ENCODE data around the gene RAB10.
A peak's percentile ranks its signal among the peaks of the same experiment; 100 is the strongest.
"Not testable (repeated sequence)": the region's sequence is repeated elsewhere in the genome, so short reads cannot be mapped to it uniquely, and the experiment has no call there.

The RAB10 gene

DNA sequence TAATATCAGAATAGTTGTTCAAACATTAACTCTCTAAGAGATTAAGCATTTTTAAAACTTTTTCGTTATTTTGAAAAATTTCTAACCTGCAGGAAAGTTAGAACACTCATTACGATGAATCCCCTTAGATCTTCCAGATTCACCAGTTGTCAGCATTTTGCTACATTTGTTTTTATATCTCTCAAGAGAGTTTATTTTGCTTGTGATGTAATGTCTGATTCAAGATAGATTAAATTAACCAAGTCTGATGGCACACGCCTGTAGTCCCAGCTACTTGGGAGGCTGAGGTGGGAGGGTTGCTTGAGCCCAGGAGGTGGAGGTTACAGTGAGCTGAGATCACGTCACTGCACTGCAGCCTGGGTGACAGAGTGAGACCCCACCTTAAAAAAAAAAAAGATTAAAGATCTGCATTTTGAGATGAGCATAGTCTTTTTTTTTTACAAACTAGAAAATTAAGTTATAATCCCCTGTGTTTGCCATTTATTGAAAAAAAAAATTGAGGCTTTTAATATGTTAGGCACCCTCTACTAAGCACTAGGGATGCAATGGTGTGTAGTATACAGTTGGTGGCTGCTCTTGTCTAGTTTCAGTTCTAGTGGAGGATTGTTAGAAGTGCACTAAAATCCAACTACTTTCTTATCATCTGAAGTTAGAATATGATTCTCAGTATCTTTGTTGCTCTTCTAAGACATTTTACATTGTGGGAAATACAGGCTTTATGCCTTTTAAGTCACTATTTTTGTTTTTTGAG, 20.9 kb downstream of the RAB10 start:
- DNase-seq (ENCODE audit: low read depth in 1 of 2, low spot score in 1 of 2), result no peak

DNA sequence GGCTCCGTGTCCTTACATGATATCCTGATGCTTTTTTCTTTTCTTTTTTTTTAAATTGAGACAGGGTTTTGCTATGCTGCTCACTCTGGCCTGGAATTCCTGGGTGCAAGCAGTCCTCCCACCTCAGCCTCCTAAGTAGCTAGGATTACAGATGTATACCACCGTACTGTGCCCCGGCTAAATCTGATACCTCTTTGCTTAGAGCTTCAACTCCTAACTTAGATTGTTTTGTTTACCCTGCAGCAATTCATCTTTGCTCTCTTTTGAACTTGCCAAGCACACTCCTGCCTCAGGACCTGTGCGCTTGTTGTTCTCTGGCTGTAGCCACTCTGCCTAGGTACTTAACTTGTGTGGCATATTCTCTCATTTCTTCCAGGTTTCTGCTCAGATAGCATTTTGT, 24.5 kb downstream of the RAB10 start:
- no peak for DNase-seq (ENCODE audit: low read depth in 1 of 2, low spot score in 1 of 2)

DNA sequence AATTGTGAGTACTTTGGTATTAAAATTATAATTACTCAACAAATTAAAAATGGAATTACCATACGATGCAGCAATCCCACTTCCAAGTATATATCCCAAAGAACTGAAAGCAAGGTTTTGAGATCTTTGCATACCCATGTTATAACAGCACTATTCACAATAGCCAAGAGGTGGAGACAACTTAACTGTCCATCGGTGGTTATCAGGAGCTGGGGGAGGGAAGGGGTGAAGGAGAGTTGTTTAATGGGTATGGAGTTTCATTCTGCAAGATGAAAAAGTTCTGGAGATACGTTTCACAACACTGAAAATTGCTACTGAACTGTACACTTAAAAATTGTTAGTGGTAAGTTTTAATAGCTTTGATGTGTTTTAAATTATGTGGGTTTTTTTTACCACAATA, 25.7 kb downstream of the RAB10 start:
- no peak for DNase-seq (ENCODE audit: low read depth in 1 of 2, low spot score in 1 of 2)

DNA sequence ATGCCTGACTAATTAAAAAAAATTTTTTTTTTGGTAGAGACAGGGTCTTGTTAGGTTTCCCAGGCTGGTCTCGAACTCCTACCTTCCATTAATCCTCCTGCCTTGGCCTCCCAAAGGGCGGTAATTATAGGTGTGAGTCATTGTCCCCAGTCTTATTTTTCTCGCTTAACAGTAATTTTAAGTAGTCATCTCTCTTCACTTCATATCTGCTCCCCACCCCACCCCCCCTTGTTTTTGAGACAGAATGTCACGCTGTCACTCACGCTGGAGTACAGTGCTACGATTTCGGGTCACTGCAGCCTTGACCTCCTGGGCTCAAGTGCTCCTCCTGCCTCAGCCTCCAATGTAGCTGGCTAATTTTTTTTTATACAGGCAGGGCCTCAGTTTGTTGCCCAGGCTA, 27.7 kb downstream of the RAB10 start:
- DNase-seq (ENCODE audit: low read depth in 1 of 2, low spot score in 1 of 2), result no peak

DNA sequence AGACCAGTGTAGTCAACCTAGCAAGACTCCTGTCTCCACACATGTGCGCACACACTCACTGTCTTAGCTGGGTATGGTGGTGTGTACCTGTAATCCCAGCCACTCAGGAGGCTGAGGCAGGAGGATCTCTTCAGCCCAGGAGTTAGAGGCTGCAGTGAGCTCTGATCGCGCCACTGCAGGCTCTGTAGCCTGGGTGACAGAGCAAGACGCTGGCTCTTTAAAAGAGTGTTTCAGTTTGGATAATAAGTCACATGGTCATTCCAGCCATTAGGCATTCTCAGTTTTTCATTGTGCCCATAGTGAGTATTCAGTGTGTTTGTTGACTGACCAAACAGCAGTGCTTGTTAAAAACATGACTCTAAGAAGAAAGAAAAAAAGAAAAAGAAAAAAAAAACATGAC, 31.0 kb downstream of the RAB10 start:
- DNase-seq (ENCODE audit: low read depth in 1 of 2, low spot score in 1 of 2), result no peak

DNA sequence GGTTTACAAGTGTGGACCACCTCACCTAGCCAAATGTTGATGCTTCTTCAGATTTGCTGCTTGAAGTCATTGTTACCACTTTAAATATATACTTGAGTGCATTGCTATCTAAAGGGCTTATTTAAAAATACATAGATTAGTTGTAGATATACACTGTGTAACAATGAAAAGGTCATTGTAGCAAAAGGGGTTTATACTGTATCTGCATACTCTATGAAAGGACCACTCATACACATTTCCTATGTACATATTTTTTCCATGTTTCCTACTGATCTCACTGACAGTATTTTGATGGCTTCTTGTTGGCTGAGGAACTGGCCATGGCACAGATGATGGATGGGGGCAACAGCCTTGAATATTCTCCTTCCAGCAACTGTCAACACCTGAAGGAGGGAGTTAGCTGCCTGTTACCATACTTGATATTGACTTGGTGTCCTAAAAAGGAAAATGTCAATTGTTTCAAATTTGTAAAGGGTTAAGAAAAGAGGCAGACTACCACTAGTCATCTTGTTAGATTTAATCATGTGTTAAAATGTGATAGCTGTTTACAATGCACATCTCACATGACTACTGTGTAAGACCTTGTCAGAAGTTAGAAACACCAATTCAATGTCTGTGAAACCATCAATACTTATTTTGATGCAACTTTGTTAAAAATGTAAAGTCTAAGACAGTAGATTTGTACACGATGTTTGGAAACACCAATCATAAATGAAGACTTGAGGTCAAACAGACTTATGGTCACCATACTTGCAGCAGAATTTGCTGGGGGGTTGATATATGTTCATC, 33.5 kb downstream of the RAB10 start:
- no peak for DNase-seq (ENCODE audit: low read depth in 1 of 2, low spot score in 1 of 2)

DNA sequence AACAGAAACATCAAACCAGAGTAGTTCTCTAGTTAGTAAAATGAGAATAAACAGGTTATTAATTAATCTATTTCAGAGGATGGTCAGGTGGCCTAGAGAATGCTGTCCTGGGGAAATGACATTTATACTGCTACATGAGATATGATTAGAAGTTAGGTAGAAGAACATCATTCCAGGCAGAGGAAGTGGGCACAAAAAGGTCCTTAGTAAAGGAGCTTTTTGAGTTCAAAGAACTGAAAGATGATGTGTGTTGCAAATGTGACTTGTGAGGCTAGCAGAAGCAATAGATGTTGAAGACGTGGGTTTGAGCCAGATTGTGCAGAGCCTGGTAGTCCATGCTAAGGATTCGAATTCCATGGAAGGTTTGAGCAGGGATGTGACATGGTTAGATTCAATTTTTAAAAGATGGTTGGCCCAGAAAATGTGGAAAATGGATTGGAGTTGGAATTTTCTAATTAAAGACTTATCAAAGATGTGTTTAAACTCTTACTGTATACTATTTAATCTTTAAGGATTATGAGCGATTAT, 34.2 kb downstream of the RAB10 start:
- DNase-seq (ENCODE audit: low read depth in 1 of 2, low spot score in 1 of 2), result no peak

DNA sequence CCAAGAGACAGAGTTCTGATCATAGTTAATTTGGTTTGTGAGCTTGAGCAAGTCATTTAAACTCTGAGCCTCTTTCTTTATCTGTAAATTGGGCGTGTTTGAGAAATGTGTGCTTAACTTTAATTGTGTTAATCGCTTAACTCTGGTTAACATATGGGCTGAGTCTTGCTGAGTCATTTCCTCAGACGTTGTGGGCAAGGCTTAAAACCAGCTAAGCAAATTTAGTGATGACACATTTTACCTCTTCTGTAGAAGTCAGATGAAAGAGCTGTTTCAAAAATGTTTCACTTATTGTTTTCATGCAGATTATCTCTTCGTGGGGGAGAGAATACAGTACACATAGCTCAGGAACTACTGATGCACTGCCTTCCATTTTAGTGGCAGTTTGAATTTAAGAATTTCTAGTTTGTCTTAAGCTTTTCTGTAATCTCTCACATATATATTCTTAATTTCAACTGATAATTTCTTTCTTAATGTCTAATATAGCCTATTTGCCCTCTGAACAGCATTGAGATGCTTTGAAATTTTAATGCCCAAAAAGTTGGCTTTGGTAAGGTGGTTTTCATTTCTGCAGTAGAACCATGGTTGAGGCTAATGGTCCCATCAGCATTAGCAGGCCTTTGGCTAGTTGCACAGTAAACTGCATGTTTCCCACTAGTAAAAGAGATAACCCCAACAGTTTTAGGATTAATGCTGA, 34.9 kb downstream of the RAB10 start:
- DNase-seq (ENCODE audit: low read depth in 1 of 2, low spot score in 1 of 2), result peak in 1 of 2 donors; percentile 2

DNA sequence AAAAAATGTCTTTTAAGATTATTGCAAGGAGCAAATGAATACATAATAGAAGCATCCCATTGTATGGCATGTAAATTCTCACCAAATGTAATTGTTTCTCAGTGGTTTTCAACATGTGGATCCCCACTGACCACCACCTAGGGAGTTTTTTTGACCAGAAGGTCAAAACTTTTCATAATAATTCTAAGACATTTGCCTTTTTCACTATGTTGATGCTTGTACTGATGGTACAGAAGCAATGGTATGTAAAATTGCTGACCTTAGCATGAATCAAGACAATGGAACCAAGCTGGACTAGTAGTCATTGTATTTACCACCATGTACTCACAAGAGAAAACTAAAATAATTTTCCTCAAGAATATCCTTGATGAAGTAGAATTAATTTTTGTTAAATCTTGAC, 36.8 kb downstream of the RAB10 start:
- DNase-seq (ENCODE audit: low read depth in 1 of 2, low spot score in 1 of 2), result no peak

DNA sequence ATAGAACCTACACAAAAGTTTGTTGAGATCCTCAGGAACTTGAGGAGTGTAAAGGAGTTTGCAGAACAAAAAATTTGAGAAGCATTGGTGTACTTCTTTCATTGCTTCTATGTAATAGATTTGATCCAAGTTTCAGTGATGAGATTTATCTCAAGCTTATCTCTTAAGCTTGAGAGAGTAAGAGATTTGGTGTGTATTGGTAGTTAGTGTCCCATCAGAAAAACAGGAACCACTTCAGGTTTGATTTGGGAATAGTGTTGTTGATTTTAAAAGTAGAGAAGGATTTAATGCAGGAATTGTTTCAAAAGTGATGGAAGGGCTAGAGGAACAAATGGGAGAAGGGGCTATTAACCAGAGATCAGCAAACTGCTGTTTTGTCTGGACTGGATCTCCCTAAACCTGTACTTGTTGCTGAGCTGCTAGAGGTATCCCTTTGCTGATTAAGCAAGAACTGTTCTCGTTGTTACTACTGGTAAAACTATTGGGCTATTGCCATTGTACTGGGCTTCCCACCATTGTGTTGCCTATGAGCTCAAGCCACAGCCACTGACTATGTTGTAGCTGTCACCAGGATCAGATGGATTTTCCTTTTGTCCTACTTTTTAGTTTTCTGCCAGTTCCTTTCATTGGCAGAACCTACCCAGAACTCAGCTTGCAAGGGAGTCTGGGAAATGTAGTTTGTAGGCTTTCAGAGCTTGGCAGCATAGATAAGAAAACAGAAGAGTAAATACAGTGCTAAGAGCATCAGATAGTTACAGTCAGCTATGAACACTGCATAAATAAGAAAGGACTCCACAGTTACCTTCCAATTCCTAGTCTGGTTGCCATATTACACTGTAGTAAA, 39.3 kb downstream of the RAB10 start:
- DNase-seq (ENCODE audit: low read depth in 1 of 2, low spot score in 1 of 2), result no peak

DNA sequence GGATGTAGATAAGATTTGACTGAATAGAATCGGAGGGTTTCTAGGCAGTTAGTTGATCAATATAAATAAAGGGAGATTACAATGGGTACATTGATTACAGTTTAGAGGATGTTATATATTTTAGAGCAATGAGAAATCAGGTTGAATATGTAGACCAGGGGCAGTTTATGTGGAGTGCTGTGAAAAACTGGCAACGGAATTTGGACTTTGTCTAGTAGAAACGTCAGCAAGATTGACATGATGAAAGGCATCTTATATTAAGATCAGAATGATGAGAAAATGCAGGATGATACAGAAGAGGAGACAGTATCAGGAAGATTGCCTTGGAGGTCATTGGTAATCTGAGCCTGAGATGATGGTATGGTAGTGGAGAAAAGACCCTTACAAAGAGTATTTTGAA, 39.9 kb downstream of the RAB10 start:
- DNase-seq (ENCODE audit: low read depth in 1 of 2, low spot score in 1 of 2), result no peak

DNA sequence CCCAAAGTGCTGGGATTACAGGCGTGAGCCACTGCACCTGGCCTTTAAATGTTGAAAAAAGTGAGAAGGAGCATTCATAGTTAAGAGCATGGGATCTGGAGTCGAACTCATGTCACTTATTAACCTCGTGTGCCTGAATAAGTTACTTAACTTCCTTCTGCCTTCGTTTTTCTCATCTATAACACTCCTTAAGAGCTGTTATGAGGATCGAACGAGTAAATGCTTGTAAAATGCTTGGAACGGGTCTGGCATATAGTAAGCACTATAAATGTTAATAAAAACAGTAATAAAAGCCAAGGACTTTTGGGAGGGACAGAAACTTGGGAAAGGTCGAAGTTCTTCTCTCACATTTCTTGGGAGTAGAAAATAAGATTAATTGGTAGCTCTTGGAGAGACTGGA, 40.8 kb downstream of the RAB10 start:
- no peak for DNase-seq (ENCODE audit: low read depth in 1 of 2, low spot score in 1 of 2)

DNA sequence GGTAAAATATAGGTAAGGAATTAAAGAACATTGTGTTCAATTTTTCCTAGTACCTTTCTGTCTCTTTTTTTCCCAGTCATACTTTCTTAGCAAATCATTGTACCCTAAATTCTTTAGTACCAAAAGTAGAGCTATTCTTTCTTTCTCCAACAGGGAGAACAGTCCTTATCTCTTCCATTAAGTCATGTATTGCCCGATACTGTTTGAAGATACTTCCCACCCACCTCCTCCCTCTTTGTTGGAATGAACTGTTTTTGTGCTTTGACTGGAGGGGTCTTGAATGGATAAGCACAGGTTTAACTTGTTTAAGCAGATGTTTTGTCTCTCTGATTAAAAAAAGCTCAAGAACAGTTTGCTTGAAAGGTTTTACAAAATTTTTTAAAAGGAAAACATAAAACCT, 41.3 kb downstream of the RAB10 start:
- DNase-seq (ENCODE audit: low read depth in 1 of 2, low spot score in 1 of 2), result no peak

DNA sequence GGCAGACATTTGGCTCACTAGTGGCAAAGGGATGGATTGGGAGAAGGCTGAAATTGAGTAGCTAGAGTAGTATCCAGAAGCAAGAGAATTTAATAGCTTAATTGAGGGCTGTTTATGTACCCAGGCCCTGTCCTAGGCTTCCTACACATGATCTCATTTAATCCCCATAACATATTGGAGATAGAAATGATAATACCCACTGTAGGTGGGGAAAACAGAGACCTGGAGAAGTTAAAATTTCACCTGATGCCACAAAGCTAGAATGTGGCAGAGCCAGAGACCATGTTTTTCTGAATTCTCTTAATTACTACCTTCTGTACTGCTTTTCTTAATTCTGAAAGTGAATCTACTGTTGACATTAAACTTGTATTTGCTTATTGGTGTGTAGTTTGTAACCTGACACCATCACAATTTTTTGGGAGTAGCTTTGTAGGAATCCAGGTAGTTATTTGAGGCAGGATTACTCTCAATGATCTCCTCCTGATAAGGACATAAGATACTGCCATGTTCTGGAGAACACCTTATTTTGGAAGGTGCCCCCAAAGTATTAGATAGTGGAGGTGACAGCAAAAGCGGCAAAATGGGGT, 42.2 kb downstream of the RAB10 start:
- DNase-seq (ENCODE audit: low read depth in 1 of 2, low spot score in 1 of 2), result no peak

DNA sequence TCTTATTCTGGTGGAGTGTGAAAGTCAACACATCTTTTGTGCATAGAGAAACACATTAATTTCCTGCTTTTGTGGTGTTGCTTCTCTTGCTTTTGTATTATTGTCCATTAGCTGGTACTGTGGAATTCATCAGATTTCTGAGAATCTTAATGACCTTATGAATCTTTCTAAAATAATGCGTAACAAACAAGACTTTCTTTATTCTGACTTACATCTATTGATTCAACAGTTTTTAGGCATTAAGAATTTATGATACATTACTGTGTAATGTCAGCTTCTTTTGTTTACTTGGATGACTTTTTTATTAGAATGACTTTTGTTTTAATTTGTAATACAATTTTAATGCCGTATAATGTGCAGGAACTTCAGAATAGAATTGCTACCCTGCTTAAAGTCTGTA, 43.4 kb downstream of the RAB10 start:
- DNase-seq (ENCODE audit: low read depth in 1 of 2, low spot score in 1 of 2), result no peak

DNA sequence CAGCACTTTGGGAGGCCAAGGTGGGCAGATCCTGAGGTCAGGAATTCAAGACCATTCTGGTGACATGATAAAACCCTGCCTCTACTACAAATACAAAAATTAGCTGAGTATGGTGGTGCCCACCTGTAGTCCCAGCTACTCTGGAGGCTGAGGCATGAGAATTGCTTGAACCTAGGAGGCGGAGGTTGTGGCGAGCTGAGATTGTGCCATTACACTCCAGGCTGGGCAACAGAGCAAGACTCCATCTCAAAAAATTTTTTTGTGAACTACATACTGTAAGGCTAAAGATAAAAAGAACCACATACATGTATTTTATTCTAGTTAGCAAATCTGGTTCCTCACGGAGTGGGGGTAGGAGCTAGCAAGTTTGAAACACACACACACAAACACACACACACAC, 45.1 kb downstream of the RAB10 start:
- DNase-seq (ENCODE audit: low read depth in 1 of 2, low spot score in 1 of 2), result no peak

DNA sequence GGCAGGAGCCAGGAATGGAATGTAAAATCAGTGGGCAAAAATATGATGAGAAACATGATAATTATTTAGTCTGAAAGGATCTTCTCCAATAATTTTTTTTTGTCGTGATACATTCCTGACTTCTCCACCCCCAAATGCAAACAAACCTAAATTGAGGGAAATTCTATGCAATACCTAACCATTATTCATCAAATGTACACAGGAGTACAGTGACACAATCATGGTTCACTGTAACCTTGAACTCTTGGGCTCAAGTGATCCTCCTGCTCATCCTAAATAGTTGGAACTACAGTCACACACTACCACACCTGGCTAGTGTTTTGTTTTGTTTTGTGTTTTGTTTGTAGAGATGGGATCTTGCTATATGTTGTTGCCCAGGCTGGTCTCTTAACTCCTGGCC, 46.5 kb downstream of the RAB10 start:
- DNase-seq (ENCODE audit: low read depth in 1 of 2, low spot score in 1 of 2), result no peak

DNA sequence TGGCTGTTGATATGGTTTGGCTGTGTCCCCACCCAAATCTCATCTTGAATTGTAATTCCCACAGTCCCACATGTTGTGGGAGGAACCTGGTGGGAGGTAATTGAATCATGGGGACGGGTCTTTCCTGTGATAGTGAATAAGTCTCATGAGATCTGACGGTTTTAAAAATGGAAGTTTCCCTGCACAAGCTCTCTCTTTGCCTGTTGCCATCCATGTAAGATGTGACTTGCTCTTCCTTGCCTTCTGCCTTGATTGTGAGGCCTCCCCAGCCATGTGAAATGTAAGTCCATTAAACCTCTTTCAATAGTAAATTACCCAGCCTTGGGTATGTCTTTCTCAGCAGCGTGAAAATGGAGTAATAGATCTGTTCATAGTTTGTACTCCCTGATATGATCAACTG, 47.0 kb downstream of the RAB10 start:
- not testable (repeated sequence) for DNase-seq (ENCODE audit: low read depth in 1 of 2, low spot score in 1 of 2)

DNA sequence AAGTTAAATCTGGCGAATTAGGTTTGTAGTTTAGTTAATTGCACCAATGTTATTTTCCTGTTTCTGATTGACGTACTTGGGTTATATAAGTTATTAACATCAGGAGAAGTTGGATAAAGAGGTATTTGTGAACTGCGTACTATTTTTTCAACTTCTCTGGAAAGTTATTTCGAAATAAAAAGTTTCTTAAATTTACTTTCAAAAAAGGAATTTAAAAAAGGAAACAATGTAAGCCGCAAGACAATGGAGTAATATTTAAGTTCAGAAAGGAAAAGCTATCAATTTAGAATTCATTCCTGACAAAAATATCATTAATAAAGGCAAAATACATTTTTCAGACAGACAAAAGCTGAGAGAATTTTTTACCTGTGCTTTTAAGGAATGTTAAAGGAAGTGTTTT, 47.7 kb downstream of the RAB10 start:
- DNase-seq (ENCODE audit: low read depth in 1 of 2, low spot score in 1 of 2), result no peak

DNA sequence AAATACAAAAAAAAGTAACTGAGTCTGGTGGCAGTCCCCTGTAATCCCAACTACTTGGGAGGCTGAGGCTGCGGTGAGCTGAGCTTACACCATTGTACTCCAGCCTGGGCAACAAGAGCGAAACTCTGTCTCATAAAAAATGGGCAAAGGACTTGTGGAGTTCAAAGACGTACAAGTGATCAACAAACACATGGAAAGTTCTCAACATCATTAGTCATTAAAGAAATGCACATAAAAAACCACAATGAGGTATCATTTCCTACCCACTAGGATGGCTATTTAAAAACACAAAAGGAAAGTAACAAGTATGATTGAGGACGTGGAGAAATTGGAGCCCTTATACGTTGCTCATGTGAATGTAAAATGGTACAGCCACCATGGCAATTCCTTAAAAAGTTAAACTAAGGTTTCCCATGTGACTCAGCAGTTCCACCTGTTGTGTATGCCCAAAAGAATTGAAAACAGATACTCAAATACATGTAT, 52.3 kb downstream of the RAB10 start:
- DNase-seq (ENCODE audit: low read depth in 1 of 2, low spot score in 1 of 2), result no peak

DNA sequence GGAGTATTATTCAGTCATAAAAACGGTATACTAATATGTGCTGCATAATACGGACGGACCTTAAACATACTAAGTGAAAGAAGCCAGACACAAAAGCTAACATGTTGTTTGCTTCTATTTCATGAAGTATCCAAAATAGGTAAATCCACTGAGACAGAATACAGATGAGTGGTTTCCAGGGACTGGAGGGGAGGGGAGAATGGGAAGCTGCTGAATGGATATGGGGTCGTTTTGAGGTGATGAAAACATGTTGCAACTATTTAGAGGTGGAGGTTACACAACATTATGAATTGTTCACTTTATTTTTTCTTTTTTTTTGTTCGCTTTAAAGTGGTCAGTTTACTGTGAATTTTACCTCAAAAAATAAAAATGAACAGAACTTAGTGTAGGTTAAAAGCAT, 52.9 kb downstream of the RAB10 start:
- no peak for DNase-seq (ENCODE audit: low read depth in 1 of 2, low spot score in 1 of 2)
